HEK293 (cell line): ENCODE results near the gene ABHD8.

Experiments
- CTCF ChIA-PET: fragments of 350-600 bp; formaldehyde crosslinking; extraction: SDS; loops from one replicate; lab custom pipeline; 2021; ENCODE audit warnings: antibody characterized with exemption; lab: Yijun Ruan, JAX
- POLR2A ChIA-PET: fragments of 300-600 bp; formaldehyde crosslinking; extraction: SDS; loops from one replicate; lab custom pipeline; 2020; ENCODE audit warnings: antibody characterized with exemption, inconsistent platforms; lab: Yijun Ruan, JAX
- H3K27ac ChIP-seq: fragments of 200-500 bp; sonication (Bioruptor generic); 2 replicates; pipeline ENCODE4 v1.5.1; 2014; ENCODE audit warnings: low read depth, low read length, control low read depth, inconsistent platforms; ENCODE audit errors: extremely low read depth
- H3K36me3 ChIP-seq, 2 experiments: fragments of 200-500 bp in 1 of 2; sonication (Bioruptor generic) in 1 of 2; 1 replicate in 1 of 2; 2 replicates in 1 of 2; pipeline ENCODE4 v1.5.1; 2014 to 2017; ENCODE audit warnings: inconsistent platforms in 2 of 2, low read length in 2 of 2; ENCODE audit not compliant: control insufficient read depth in 2 of 2, insufficient read depth in 1 of 2
- H3K4me1 ChIP-seq: fragments of 200-500 bp; sonication (Bioruptor generic); 2 replicates; pipeline ENCODE4 v1.5.1; 2014; ENCODE audit warnings: mild to moderate bottlenecking, low read length, inconsistent platforms; ENCODE audit not compliant: control insufficient read depth, insufficient read depth
- H3K4me3 ChIP-seq: 2 replicates; pipeline ENCODE4 v1.5.1; 2011; ENCODE audit warnings: low read depth, mild to moderate bottlenecking, control low read depth, low read length, moderate library complexity
- H3K9me3 ChIP-seq: fragments of 200-500 bp; sonication (Bioruptor generic); 2 replicates; pipeline ENCODE4 v1.5.1; 2014; ENCODE audit warnings: low read depth, low read length, inconsistent platforms; ENCODE audit not compliant: control insufficient read depth, insufficient read depth
- GFI1B ChIP-seq: fragments of 450-650 bp; formaldehyde crosslinking; IDR thresholded peaks from 2 replicates; pipeline ENCODE4 v1.5.1; 2016; ENCODE audit warnings: missing biosample characterization, missing genetic modification characterization
- ZBTB17 ChIP-seq: fragments of 450-650 bp; formaldehyde crosslinking; IDR thresholded peaks from 2 replicates; pipeline ENCODE4 v1.5.1; 2016; ENCODE audit warnings: missing biosample characterization, missing genetic modification characterization
- ZFP3 ChIP-seq: fragments of 450-650 bp; formaldehyde crosslinking; IDR thresholded peaks from 2 replicates; pipeline ENCODE4 v1.5.1; 2016; ENCODE audit warnings: low read depth, missing biosample characterization, missing genetic modification characterization
- ZFP41 ChIP-seq: fragments of 450-650 bp; formaldehyde crosslinking; IDR thresholded peaks from 2 replicates; pipeline ENCODE4 v1.5.1; 2016; ENCODE audit warnings: missing biosample characterization, missing genetic modification characterization, borderline replicate concordance
- ZNF221 ChIP-seq: fragments of 450-650 bp; formaldehyde crosslinking; IDR thresholded peaks from 2 replicates; pipeline ENCODE4 v1.5.1; 2017; ENCODE audit warnings: missing biosample characterization, missing genetic modification characterization, borderline replicate concordance
- ZNF23 ChIP-seq: fragments of 450-650 bp; formaldehyde crosslinking; IDR thresholded peaks from 2 replicates; pipeline ENCODE4 v1.5.1; 2016; ENCODE audit warnings: missing biosample characterization, missing genetic modification characterization, borderline replicate concordance
- ZNF239 ChIP-seq: fragments of 450-650 bp; formaldehyde crosslinking; IDR thresholded peaks from 2 replicates; pipeline ENCODE4 v1.5.1; 2016; ENCODE audit warnings: missing biosample characterization, missing genetic modification characterization
- ZNF37A ChIP-seq: fragments of 450-650 bp; IDR thresholded peaks from 2 replicates; pipeline ENCODE4 v1.5.1; 2018; ENCODE audit warnings: missing biosample characterization, missing genetic modification characterization
- ZNF416 ChIP-seq: fragments of 450-650 bp; formaldehyde crosslinking; IDR thresholded peaks from 2 replicates; pipeline ENCODE4 v1.5.1; 2016; ENCODE audit warnings: missing biosample characterization, missing genetic modification characterization
- ZNF501 ChIP-seq: fragments of 450-650 bp; formaldehyde crosslinking; IDR thresholded peaks from 2 replicates; pipeline ENCODE4 v1.5.1; 2016; ENCODE audit warnings: missing biosample characterization, missing genetic modification characterization
- ZNF510 ChIP-seq: fragments of 450-650 bp; formaldehyde crosslinking; IDR thresholded peaks from 2 replicates; pipeline ENCODE4 v1.5.1; 2018; ENCODE audit warnings: mild to moderate bottlenecking, missing genetic modification characterization, missing biosample characterization; ENCODE audit not compliant: insufficient replicate concordance
- ZNF658 ChIP-seq: fragments of 450-650 bp; formaldehyde crosslinking; IDR thresholded peaks from 2 replicates; pipeline ENCODE4; 2016; ENCODE audit warnings: missing biosample characterization, missing genetic modification characterization
- ZNF707 ChIP-seq: fragments of 450-650 bp; formaldehyde crosslinking; IDR thresholded peaks from 2 replicates; pipeline ENCODE4 v1.5.1; 2016; ENCODE audit warnings: missing biosample characterization, missing genetic modification characterization
- ZNF777 ChIP-seq: fragments of 450-650 bp; formaldehyde crosslinking; IDR thresholded peaks from 2 replicates; pipeline ENCODE4 v1.5.1; 2017; ENCODE audit warnings: missing biosample characterization, missing genetic modification characterization, borderline replicate concordance
- TF ChIP-seq, protein P1 (sequence below): fragments of 450-650 bp; formaldehyde crosslinking; IDR thresholded peaks from 2 replicates; pipeline ENCODE4 v1.5.1; 2016; ENCODE audit warnings: missing biosample characterization, missing genetic modification characterization
- TF ChIP-seq, protein P2 (sequence below): fragments of 450-650 bp; formaldehyde crosslinking; IDR thresholded peaks from 2 replicates; pipeline ENCODE4 v1.5.1; 2016; ENCODE audit warnings: missing biosample characterization, missing genetic modification characterization, borderline replicate concordance
- TF ChIP-seq, protein P3 (sequence below): fragments of 450-650 bp; IDR thresholded peaks from 2 replicates; pipeline ENCODE4 v1.5.1; 2018; ENCODE audit warnings: missing biosample characterization, missing genetic modification characterization
- TF ChIP-seq, protein P4 (sequence below): fragments of 450-650 bp; formaldehyde crosslinking; IDR thresholded peaks from 2 replicates; pipeline ENCODE4 v1.5.1; 2016; ENCODE audit warnings: missing biosample characterization, missing genetic modification characterization
- TF ChIP-seq, protein P5 (sequence below): fragments of 450-650 bp; formaldehyde crosslinking; IDR thresholded peaks from 2 replicates; pipeline ENCODE4 v1.5.1; 2016; ENCODE audit warnings: missing biosample characterization, missing genetic modification characterization

Gene ABHD8

DNA sequence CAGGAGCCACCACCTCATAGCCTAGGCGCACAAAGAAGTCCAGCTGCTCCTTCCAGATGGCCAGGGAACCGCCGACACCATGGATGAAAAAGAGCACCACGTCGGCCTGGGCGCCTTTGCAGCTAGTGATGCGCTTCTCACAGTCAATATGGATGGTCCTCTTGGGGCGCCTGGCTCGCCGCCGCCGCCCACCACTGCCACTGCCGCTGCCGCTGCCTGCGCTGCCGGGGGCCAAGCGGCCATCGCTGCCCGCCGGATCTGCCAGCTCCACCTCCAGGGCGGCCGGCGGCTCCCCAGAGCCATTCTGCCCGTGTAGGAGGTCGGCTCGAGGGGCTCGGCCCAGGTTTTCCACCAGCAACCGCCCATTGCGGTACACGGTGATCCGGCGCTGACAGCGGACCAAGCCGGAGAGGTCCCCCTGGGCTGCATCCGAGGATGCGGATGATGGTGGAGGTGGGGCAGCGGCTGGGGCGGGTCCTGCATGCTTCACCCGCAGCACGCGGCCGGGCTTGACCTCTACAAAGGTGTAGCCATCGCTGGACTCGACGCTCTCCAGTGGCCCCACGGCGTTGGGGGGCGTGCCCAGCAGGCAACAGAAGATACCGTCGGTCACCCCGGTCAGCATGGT is 2.1 kb downstream of the ABHD8 start (continued):
- TF ChIP-seq, protein P1, sequence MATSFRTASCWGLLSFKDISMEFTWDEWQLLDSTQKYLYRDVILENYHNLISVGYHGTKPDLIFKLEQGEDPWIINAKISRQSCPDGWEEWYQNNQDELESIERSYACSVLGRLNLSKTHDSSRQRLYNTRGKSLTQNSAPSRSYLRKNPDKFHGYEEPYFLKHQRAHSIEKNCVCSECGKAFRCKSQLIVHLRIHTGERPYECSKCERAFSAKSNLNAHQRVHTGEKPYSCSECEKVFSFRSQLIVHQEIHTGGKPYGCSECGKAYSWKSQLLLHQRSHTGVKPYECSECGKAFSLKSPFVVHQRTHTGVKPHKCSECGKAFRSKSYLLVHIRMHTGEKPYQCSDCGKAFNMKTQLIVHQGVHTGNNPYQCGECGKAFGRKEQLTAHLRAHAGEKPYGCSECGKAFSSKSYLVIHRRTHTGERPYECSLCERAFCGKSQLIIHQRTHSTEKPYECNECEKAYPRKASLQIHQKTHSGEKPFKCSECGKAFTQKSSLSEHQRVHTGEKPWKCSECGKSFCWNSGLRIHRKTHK = no peak
- TF ChIP-seq ZNF23 (tag by site-specific recombination) (no peak), ZNF37A (tag by site-specific recombination) (no peak), ZNF416 (no peak)

DNA sequence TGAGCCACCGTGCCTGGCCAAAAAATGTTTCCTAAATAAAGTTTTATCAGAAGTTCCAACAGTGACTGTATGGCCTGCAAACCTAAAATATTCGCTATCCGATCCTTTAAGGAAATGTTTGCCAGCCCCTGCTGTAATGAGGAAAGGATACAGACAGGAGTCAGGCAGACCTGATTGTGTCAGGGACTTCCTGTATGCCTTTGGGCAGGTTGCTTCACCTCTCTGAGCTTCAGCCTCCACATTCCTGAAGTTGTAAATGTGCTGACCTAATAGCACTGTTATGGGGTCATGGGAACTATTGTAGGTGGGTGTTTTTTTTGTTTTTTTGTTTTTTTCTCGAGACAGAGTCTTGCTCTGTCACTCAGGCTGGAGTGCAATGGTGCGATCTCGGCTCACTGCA is 6.2 kb downstream of the ABHD8 start:
- TF ChIP-seq ZFP3 (no peak), ZNF510 (no peak), ZNF501 (tag by site-specific recombination) (no peak), ZNF658 (tag by site-specific recombination) (no peak), ZNF707 (tag by site-specific recombination) (no peak), ZFP41 (no peak), ZNF777 (no peak), ZBTB17 (no peak), GFI1B (tag by site-specific recombination) (no peak), ZNF239 (tag by site-specific recombination) (no peak), ZNF221 (tag by site-specific recombination) (no peak)
- TF ChIP-seq, protein P2, sequence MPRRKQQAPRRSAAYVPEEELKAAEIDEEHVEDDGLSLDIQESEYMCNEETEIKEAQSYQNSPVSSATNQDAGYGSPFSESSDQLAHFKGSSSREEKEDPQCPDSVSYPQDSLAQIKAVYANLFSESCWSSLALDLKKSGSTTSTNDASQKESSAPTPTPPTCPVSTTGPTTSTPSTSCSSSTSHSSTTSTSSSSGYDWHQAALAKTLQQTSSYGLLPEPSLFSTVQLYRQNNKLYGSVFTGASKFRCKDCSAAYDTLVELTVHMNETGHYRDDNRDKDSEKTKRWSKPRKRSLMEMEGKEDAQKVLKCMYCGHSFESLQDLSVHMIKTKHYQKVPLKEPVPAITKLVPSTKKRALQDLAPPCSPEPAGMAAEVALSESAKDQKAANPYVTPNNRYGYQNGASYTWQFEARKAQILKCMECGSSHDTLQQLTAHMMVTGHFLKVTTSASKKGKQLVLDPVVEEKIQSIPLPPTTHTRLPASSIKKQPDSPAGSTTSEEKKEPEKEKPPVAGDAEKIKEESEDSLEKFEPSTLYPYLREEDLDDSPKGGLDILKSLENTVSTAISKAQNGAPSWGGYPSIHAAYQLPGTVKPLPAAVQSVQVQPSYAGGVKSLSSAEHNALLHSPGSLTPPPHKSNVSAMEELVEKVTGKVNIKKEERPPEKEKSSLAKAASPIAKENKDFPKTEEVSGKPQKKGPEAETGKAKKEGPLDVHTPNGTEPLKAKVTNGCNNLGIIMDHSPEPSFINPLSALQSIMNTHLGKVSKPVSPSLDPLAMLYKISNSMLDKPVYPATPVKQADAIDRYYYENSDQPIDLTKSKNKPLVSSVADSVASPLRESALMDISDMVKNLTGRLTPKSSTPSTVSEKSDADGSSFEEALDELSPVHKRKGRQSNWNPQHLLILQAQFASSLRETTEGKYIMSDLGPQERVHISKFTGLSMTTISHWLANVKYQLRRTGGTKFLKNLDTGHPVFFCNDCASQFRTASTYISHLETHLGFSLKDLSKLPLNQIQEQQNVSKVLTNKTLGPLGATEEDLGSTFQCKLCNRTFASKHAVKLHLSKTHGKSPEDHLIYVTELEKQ = no peak
- TF ChIP-seq, protein P3, sequence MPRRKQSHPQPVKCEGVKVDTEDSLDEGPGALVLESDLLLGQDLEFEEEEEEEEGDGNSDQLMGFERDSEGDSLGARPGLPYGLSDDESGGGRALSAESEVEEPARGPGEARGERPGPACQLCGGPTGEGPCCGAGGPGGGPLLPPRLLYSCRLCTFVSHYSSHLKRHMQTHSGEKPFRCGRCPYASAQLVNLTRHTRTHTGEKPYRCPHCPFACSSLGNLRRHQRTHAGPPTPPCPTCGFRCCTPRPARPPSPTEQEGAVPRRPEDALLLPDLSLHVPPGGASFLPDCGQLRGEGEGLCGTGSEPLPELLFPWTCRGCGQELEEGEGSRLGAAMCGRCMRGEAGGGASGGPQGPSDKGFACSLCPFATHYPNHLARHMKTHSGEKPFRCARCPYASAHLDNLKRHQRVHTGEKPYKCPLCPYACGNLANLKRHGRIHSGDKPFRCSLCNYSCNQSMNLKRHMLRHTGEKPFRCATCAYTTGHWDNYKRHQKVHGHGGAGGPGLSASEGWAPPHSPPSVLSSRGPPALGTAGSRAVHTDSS = no peak
- TF ChIP-seq, protein P4, sequence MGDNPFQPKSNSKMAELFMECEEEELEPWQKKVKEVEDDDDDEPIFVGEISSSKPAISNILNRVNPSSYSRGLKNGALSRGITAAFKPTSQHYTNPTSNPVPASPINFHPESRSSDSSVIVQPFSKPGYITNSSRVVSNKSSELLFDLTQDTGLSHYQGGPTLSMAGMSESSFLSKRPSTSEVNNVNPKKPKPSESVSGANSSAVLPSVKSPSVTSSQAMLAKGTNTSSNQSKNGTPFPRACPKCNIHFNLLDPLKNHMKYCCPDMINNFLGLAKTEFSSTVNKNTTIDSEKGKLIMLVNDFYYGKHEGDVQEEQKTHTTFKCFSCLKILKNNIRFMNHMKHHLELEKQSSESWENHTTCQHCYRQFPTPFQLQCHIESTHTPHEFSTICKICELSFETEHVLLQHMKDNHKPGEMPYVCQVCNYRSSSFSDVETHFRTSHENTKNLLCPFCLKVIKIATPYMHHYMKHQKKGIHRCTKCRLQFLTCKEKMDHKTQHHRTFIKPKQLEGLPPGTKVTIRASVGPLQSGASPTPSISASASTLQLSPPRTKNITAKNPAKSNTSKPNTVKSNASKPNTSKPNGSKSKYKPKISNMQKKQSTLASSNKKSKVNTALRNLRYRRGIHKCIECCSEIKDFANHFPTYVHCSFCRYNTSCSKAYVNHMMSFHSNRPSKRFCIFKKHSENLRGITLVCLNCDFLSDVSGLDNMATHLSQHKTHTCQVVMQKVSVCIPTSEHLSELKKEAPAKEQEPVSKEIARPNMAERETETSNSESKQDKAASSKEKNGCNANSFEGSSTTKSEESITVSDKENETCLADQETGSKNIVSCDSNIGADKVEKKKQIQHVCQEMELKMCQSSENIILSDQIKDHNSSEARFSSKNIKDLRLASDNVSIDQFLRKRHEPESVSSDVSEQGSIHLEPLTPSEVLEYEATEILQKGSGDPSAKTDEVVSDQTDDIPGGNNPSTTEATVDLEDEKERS (tag by site-specific recombination) = no peak
- TF ChIP-seq, protein P5, sequence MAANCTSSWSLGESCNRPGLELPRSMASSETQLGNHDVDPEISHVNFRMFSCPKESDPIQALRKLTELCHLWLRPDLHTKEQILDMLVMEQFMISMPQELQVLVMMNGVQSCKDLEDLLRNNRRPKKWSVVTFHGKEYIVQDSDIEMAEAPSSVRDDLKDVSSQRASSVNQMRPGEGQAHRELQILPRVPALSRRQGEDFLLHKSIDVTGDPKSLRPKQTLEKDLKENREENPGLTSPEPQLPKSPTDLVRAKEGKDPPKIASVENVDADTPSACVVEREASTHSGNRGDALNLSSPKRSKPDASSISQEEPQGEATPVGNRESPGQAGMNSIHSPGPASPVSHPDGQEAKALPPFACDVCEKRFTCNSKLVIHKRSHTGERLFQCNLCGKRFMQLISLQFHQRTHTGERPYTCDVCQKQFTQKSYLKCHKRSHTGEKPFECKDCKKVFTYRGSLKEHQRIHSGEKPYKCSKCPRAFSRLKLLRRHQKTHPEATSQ (tag by site-specific recombination) = no peak
- H3K36me3 ChIP-seq = peaks cover 0 to 54% of the 10 kb centered on the region in 2 experiments; a peak in 2 of 3 replicates
- ChIA-PET POLR2A (interaction anchor here (1.0 kb wide), 4 partner anchors 8 to 82 kb away, joined by 3 to 4 read pairs (median 3); partner anchors contain the start of genes ANO8, DDA1 and USE1), CTCF (interaction anchor here (0.7 to 2.1 kb wide), 3 partner anchors 37 to 233 kb away, joined by 3 to 10 read pairs (median 4); no protein-coding TSS in a partner anchor)
- H3K9me3 ChIP-seq = no peaks in the 10 kb centered on the region
- no peaks in the 10 kb centered on the region for H3K4me1 ChIP-seq
- H3K27ac ChIP-seq = no peak overlapping the region
- H3K4me3 ChIP-seq = no peak overlapping the region
